Measurements from ENCODE around the gene KIAA0319L. TPM values are rescaled to one million over a fixed set of nuclear protein-coding genes. Genes with fewer than 3 reads are reported as not detected.

KIAA0319L gene
- total RNA-seq, 1 donor from 2014 or later: 48.6 TPM

DNA sequence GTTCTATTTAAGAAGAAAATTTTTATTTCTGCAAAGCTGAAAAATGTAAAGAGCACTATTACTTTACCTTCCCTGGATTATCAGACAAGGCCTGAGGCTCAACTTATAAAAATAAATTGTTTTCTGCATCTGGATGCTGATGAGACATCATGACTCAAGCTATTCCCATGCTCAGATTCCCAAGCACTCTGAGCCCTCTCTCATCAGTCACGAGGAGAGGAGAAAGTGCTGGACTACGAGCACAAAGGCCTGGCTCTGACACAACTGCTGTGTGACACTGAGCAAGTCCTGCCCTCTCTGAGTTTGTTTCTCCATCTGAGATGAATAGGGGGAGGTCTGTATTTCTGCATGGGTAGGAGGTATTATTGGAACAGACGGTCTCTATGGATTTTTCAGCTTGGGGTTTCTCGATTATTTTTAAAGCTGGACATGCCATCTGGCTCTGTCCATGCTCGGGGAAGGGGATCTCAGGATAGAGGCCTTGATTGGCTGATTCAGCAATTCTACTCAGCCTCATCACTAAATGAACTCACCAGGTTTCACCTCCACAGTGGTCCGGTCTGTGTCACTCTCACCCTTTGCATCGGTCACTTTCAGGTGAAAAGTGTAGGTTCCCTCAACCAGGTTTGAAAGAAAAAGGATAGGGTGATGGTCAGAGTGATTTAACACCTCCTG is 107.7 kb downstream of the KIAA0319L start:
- Mint-ChIP-seq H3K27ac (no peak overlapping the region), H3K36me3 (no peaks in the 10 kb centered on the region), H3K4me3 (no peak overlapping the region), H3K4me1 (ENCODE audit: unreplicated experiment) (peaks cover 11% of the 10 kb centered on the region), H3K27me3 (no peaks in the 10 kb centered on the region), H3K9me3 (no peaks in the 10 kb centered on the region)
- no peak for DNase-seq (ENCODE audit: extremely low spot score, unreplicated experiment)
- TF ChIP-seq, protein P1, sequence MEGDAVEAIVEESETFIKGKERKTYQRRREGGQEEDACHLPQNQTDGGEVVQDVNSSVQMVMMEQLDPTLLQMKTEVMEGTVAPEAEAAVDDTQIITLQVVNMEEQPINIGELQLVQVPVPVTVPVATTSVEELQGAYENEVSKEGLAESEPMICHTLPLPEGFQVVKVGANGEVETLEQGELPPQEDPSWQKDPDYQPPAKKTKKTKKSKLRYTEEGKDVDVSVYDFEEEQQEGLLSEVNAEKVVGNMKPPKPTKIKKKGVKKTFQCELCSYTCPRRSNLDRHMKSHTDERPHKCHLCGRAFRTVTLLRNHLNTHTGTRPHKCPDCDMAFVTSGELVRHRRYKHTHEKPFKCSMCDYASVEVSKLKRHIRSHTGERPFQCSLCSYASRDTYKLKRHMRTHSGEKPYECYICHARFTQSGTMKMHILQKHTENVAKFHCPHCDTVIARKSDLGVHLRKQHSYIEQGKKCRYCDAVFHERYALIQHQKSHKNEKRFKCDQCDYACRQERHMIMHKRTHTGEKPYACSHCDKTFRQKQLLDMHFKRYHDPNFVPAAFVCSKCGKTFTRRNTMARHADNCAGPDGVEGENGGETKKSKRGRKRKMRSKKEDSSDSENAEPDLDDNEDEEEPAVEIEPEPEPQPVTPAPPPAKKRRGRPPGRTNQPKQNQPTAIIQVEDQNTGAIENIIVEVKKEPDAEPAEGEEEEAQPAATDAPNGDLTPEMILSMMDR (conservative IDR thresholded peaks at IDR 0.05): no peak

GRCh38 chr1:35448344-35448801 is 108.8 kb downstream of the KIAA0319L start:
- Mint-ChIP-seq H3K4me1 (ENCODE audit: unreplicated experiment) (peaks cover 11% of the 10 kb centered on the region), H3K27me3 (no peaks in the 10 kb centered on the region), H3K36me3 (no peaks in the 10 kb centered on the region), H3K4me3 (no peak overlapping the region), H3K27ac (no peak overlapping the region), H3K9me3 (no peaks in the 10 kb centered on the region)
- TF ChIP-seq, protein P1 (conservative IDR thresholded peaks at IDR 0.05): no peak
- DNase-seq (ENCODE audit: extremely low spot score, unreplicated experiment): no peak

- Mint-ChIP-seq H3K27me3 (no peaks in the 10 kb centered on the region), H3K9me3 (no peaks in the 10 kb centered on the region), H3K27ac (no peak overlapping the region), H3K4me1 (ENCODE audit: unreplicated experiment) (peaks cover 6% of the 10 kb centered on the region), H3K4me3 (no peak overlapping the region), H3K36me3 (no peaks in the 10 kb centered on the region)
- no peak for DNase-seq (ENCODE audit: extremely low spot score, unreplicated experiment)
- TF ChIP-seq, protein P1 (conservative IDR thresholded peaks at IDR 0.05): no peak
Measured at GRCh38 chr1:35447278-35447677, 109.9 kb downstream of the KIAA0319L start.

GRCh38 chr1:35444519-35444774 is 112.8 kb downstream of the KIAA0319L start:
- H3K27ac Mint-ChIP-seq: no peak overlapping the region
- no peak overlapping the region for H3K4me3 Mint-ChIP-seq
- TF ChIP-seq, protein P1 (conservative IDR thresholded peaks at IDR 0.05): no peak
- H3K4me1 Mint-ChIP-seq (ENCODE audit: unreplicated experiment): no peaks in the 10 kb centered on the region
- no peaks in the 10 kb centered on the region for H3K36me3 Mint-ChIP-seq
- no peaks in the 10 kb centered on the region for H3K9me3 Mint-ChIP-seq
- no peak for DNase-seq (ENCODE audit: extremely low spot score, unreplicated experiment)
- H3K27me3 Mint-ChIP-seq: no peaks in the 10 kb centered on the region

- no peak for DNase-seq (ENCODE audit: extremely low spot score, unreplicated experiment)
- no peak overlapping the region for H3K4me3 Mint-ChIP-seq
- H3K4me1 Mint-ChIP-seq (ENCODE audit: unreplicated experiment): no peaks in the 10 kb centered on the region
- H3K27me3 Mint-ChIP-seq: no peaks in the 10 kb centered on the region
- no peaks in the 10 kb centered on the region for H3K36me3 Mint-ChIP-seq
- no peak overlapping the region for H3K27ac Mint-ChIP-seq
- H3K9me3 Mint-ChIP-seq: no peaks in the 10 kb centered on the region
- TF ChIP-seq, protein P1 (conservative IDR thresholded peaks at IDR 0.05): peak; percentile 40
Measured at GRCh38 chr1:35443768-35444518, 113.3 kb downstream of the KIAA0319L start.
